Mucosa of descending colon (tissue), 3 donors: ENCODE results near the gene WIPF2. TPM values are rescaled to one million over a fixed set of nuclear protein-coding genes. Genes with fewer than 3 reads are reported as not detected.
"Not testable (repeated sequence)": the region's sequence is repeated elsewhere in the genome, so short reads cannot be mapped to it uniquely, and the experiment has no call there.

Source experiments
- ATAC-seq: fragments of 200-7000 bp; cut with Tn5 transposase; one replicate; pipeline ENCODE4 v1.9.1; 2020; ENCODE audit warnings: mild to moderate bottlenecking, moderate library complexity
- DNase-seq, 3 donors: peaks; one replicate each; pipeline ENCODE4 v3.0.0-alpha.2; 2020
- H3K36me3 ChIP-seq: fragments of 200-600 bp; one replicate; pipeline ENCODE4 v1.8.0; 2021; ENCODE audit warnings: low read depth, mild to moderate bottlenecking
- H3K4me1 ChIP-seq: fragments of 200-600 bp; one replicate; pipeline ENCODE4 v1.8.0; 2021; ENCODE audit warnings: low read depth, mild to moderate bottlenecking
- H3K4me3 ChIP-seq: fragments of 200-600 bp; one replicate; pipeline ENCODE4 v1.8.0; 2021; ENCODE audit warnings: mild to moderate bottlenecking
- H3K9me3 ChIP-seq: fragments of 200-600 bp; one replicate; pipeline ENCODE4 v1.8.0; 2021; ENCODE audit warnings: mild to moderate bottlenecking
- intact Hi-C, 2 donors: fragments of 100-400 bp; cut with DNase I in 1 of 2; cut with micrococcal nuclease in 1 of 2; formaldehyde crosslinking; loops; one replicate each; pipeline versions ENCODE4 v1.11.0 to v1.11.1; 2022; cut with DNase I, micrococcal nuclease
- total RNA-seq, 3 donors: library from RNA; stranded (reverse); fragmentation: NEBNext Ultra II Directional in 2 of 3; extraction: Animal tissue kit (Norgen Biotek cat#: 25700) in 2 of 3; gene quantifications; one replicate each; pipeline versions ENCODE4 v1.2.1 to v1.2.4, GENCODE V29; 2021 to 2023
- TF ChIP-seq, protein P1 (sequence below): fragments of 200-600 bp; IDR thresholded peaks from one replicate; pipeline ENCODE4 v1.8.0; 2022; ENCODE audit warnings: antibody characterized with exemption, mild to moderate bottlenecking
- donor health status: DM: no; HTN: no; CAD: no; lungs with moderate emphysema.
- donor health status: DM: no; HTN: no; CAD: no.
- donor health status: DM: no; HTN: yes; CAD: no.

WIPF2 gene
- total RNA-seq, 3 donors from 2014 or later, result 41.4 to 56.2 (median 42.8) TPM

DNA sequence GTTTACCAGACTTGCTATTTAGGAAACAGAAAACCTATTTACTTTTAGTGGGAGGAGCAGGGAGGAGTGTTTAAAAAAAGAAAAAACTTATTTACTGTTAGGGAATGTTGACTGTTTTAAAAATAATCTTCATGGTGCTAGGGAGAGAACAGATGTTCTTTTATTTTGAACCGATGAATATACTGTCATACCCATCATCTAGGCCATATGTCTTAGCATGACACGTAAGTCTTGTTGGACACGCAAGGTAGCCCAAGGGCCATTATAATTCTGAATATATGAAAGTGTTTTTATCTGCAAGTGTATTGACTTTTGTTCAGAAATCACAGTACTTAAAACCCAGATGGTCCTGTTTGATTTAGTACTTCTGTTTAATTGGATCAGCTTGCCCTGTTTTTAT lies 11.6 kb downstream of the WIPF2 start:
- Histone ChIP-seq H3K36me3 (no peaks in the 10 kb centered on the region), H3K4me1 (peaks cover 6% of the 10 kb centered on the region), H3K9me3 (no peaks in the 10 kb centered on the region), H3K4me3 (no peak overlapping the region)
- ATAC-seq (no peak), DNase-seq (no peak)
- TF ChIP-seq, protein P1, sequence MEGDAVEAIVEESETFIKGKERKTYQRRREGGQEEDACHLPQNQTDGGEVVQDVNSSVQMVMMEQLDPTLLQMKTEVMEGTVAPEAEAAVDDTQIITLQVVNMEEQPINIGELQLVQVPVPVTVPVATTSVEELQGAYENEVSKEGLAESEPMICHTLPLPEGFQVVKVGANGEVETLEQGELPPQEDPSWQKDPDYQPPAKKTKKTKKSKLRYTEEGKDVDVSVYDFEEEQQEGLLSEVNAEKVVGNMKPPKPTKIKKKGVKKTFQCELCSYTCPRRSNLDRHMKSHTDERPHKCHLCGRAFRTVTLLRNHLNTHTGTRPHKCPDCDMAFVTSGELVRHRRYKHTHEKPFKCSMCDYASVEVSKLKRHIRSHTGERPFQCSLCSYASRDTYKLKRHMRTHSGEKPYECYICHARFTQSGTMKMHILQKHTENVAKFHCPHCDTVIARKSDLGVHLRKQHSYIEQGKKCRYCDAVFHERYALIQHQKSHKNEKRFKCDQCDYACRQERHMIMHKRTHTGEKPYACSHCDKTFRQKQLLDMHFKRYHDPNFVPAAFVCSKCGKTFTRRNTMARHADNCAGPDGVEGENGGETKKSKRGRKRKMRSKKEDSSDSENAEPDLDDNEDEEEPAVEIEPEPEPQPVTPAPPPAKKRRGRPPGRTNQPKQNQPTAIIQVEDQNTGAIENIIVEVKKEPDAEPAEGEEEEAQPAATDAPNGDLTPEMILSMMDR, result no peak
- intact Hi-C loops, result no loop called here

DNA sequence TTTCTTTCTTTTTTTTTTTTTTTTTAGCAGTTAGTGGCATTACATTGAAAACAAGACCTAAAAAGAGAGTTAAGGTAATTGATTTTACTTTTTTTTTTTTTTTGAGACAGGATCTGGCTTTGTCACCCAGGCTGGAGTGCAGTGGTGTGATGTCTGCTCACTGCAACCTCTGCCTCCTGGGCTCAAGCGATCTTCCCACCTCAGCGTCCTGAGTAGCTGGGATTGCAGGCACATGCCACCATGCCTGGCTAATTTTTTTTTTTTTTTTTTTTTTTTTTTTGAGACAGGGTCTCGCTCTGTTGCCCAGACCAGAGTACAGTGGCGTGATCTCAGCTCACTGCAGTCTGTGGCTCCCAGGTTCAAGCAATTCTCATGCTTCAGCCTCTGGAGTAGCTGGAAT lies 12.8 kb downstream of the WIPF2 start:
- H3K9me3 ChIP-seq, H3K4me3 ChIP-seq, H3K36me3 ChIP-seq, DNase-seq, intact Hi-C loops, H3K4me1 ChIP-seq, ATAC-seq: not testable (repeated sequence)

DNA sequence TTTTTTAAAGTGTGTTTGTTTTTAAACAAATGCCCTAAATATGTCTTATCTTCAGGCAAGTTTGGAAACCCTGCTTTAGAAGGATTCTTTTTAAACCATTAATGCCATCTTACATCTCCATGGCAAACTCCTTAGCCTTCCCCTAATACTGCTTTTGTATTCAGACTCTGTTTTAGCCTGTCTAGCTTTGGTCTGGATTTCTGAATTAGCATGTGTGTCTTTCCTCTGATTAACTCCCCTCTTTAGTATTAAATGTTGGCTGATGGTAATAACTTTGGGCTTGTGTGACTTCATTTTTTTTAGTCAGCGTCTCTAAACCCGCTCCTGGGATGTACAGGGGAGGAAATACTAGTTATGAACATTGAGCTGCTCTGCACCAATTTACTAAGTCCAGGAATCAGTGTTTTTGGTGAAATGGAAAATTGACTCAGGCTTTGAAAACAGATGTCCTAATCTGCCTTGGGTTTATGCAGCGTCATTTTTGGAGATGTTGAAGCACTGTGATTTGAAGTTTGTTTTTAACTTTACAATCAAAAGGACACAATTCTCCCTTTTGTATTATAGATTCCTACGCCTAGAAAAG lies 22.2 kb downstream of the WIPF2 start:
- H3K36me3 ChIP-seq, result no peaks in the 10 kb centered on the region
- H3K4me1 ChIP-seq, result no peaks in the 10 kb centered on the region
- intact Hi-C loops, result no loop called here
- H3K4me3 ChIP-seq, result no peak overlapping the region
- no peak for ATAC-seq
- H3K9me3 ChIP-seq, result no peaks in the 10 kb centered on the region
- DNase-seq, result no peak
- TF ChIP-seq, protein P1, result no peak

GRCh38 chr17:40242774-40243173 lies 23.7 kb downstream of the WIPF2 start:
- Histone ChIP-seq H3K4me1 (no peaks in the 10 kb centered on the region), H3K36me3 (no peaks in the 10 kb centered on the region), H3K4me3 (no peak overlapping the region), H3K9me3 (no peaks in the 10 kb centered on the region)
- ATAC-seq (no peak), DNase-seq (no peak)
- intact Hi-C loops, result no loop called here
- TF ChIP-seq, protein P1, result no peak

- TF ChIP-seq, protein P1, result no peak
- Histone ChIP-seq H3K4me1 (no peaks in the 10 kb centered on the region), H3K36me3 (no peaks in the 10 kb centered on the region), H3K9me3 (no peaks in the 10 kb centered on the region), H3K4me3 (no peak overlapping the region)
- no peak for DNase-seq
- intact Hi-C loops, result no loop called here
- ATAC-seq, result no peak
These were observed 24.7 kb downstream of the WIPF2 start for GRCh38 chr17:40243761-40244160.

DNA sequence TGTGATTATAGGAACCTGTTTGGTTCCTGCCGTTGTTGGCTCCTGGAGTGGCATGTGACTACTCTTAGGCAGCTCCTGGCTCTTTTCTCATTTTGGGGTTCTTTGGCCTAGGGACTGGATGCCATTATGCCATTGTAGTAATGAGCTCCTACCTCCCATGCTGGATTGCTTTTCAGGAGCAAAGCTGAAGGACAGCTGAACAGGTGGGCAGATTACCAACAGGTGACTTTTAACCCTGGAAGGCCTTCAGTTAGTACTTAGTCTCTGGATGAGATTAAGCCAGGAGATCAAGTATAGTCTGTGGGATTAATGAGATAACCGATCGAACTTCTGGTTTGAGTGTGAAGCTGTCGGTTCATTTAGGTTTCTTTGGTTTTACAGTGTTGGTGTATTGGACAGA lies 25.2 kb downstream of the WIPF2 start:
- Histone ChIP-seq H3K9me3 (no peaks in the 10 kb centered on the region), H3K4me1 (no peaks in the 10 kb centered on the region), H3K4me3 (no peak overlapping the region), H3K36me3 (no peaks in the 10 kb centered on the region)
- intact Hi-C loops, result no loop called here
- TF ChIP-seq, protein P1, result no peak
- DNase-seq (no peak), ATAC-seq (no peak)
